Measurements from ENCODE around the gene CXCL9. TPM values are rescaled to one million over a fixed set of nuclear protein-coding genes. Genes with fewer than 3 reads are reported as not detected.
A peak's percentile ranks its signal among the peaks of the same experiment; 100 is the strongest.

Gene CXCL9
- total RNA-seq, 4 donors from 2014 or later, result 0.13 to 0.31 TPM; not detected in 2

- Histone ChIP-seq H3K4me1 (peaks cover 0 to 18% (median 0%) of the 10 kb centered on the region in 3 donors), H3K27me3 (no peaks in the 10 kb centered on the region), H3K9me3 (no peaks in the 10 kb centered on the region), H3K4me3 (peak overlapping the region in 1 of 2 donors; percentile 30), H3K27ac (peak overlapping the region in 3 of 4 donors; percentile 50 to 71 (median 70)), H3K36me3 (no peaks in the 10 kb centered on the region)
- 93 to 99% methylated on average over 5 to 13 of the region's 31 CpGs for WGBS, 2 donors (ENCODE audit: low coverage in 1 of 2)
- peak; percentile 32 for ATAC-seq
- no peak for TF ChIP-seq CTCF (IDR thresholded peaks at IDR 0.05)
- no peak for TF ChIP-seq EP300 (IDR thresholded peaks at IDR 0.05)
- no peak for TF ChIP-seq POLR2A (IDR thresholded peaks at IDR 0.05)
- TF ChIP-seq POLR2AphosphoS5 (IDR thresholded peaks at IDR 0.05), result no peak
These were observed 3.8 kb upstream of the CXCL9 start for GRCh38 chr4:76011018-76011670.

GRCh38 chr4:76010576-76010975 is 3.3 kb upstream of the CXCL9 start:
- H3K36me3 ChIP-seq, result no peaks in the 10 kb centered on the region
- H3K9me3 ChIP-seq, result no peaks in the 10 kb centered on the region
- H3K27me3 ChIP-seq, result no peaks in the 10 kb centered on the region
- no peak overlapping the region for H3K4me3 ChIP-seq
- peaks cover 0 to 18% (median 0%) of the 10 kb centered on the region in 3 donors for H3K4me1 ChIP-seq
- no peak for ATAC-seq
- TF ChIP-seq EP300 (IDR thresholded peaks at IDR 0.05) (no peak), POLR2A (IDR thresholded peaks at IDR 0.05) (no peak), POLR2AphosphoS5 (IDR thresholded peaks at IDR 0.05) (no peak), CTCF (IDR thresholded peaks at IDR 0.05) (no peak)
- no peak overlapping the region for H3K27ac ChIP-seq
- WGBS, 2 donors (ENCODE audit: low coverage in 1 of 2), result 96 to 98% methylated on average over 6 to 13 of the region's 13 CpGs

GRCh38 chr4:76009311-76009710 is 2.0 kb upstream of the CXCL9 start:
- no peak overlapping the region for H3K4me3 ChIP-seq
- TF ChIP-seq POLR2AphosphoS5 (IDR thresholded peaks at IDR 0.05) (no peak), CTCF (IDR thresholded peaks at IDR 0.05) (no peak), EP300 (IDR thresholded peaks at IDR 0.05) (no peak), POLR2A (IDR thresholded peaks at IDR 0.05) (no peak)
- peaks cover 0 to 18% (median 0%) of the 10 kb centered on the region in 3 donors for H3K4me1 ChIP-seq
- no peak for ATAC-seq
- H3K9me3 ChIP-seq, result no peaks in the 10 kb centered on the region
- H3K27ac ChIP-seq, result no peak overlapping the region
- no peaks in the 10 kb centered on the region for H3K36me3 ChIP-seq
- WGBS, 2 donors (ENCODE audit: low coverage in 1 of 2), result 84% methylated on average over 5 of the region's 5 CpGs
- no peaks in the 10 kb centered on the region for H3K27me3 ChIP-seq

GRCh38 chr4:76003620-76004019 is 3.7 kb downstream of the CXCL9 start:
- Histone ChIP-seq H3K27me3 (no peaks in the 10 kb centered on the region), H3K27ac (no peak overlapping the region), H3K9me3 (no peaks in the 10 kb centered on the region), H3K36me3 (no peaks in the 10 kb centered on the region), H3K4me3 (no peak overlapping the region), H3K4me1 (no peaks in the 10 kb centered on the region)
- WGBS, 2 donors (ENCODE audit: low coverage in 1 of 2), result 60 to 74% methylated on average over 3 of the region's 3 CpGs
- no peak for ATAC-seq
- no peak for TF ChIP-seq CTCF (IDR thresholded peaks at IDR 0.05)
- TF ChIP-seq POLR2A (IDR thresholded peaks at IDR 0.05), result no peak
- no peak for TF ChIP-seq EP300 (IDR thresholded peaks at IDR 0.05)
- TF ChIP-seq POLR2AphosphoS5 (IDR thresholded peaks at IDR 0.05), result no peak

GRCh38 chr4:76003035-76003434 is 4.3 kb downstream of the CXCL9 start:
- Histone ChIP-seq H3K4me3 (no peak overlapping the region), H3K27me3 (no peaks in the 10 kb centered on the region), H3K9me3 (no peaks in the 10 kb centered on the region), H3K27ac (no peak overlapping the region), H3K36me3 (no peaks in the 10 kb centered on the region), H3K4me1 (no peaks in the 10 kb centered on the region)
- 29 to 35% methylated on average over 1 to 2 of the region's 2 CpGs for WGBS, 2 donors (ENCODE audit: low coverage in 1 of 2)
- TF ChIP-seq EP300 (IDR thresholded peaks at IDR 0.05), result no peak
- TF ChIP-seq CTCF (IDR thresholded peaks at IDR 0.05), result no peak
- no peak for ATAC-seq

All from gastroesophageal sphincter (tissue), 4 donors.